B cell (primary cell): ENCODE data around the gene TBXAS1. TPM values are rescaled to one million over a fixed set of nuclear protein-coding genes. Genes with fewer than 3 reads are reported as not detected.

ENCODE experiments used
- ATAC-seq: fragments of 200-7000 bp; cut with Tn5 transposase; one replicate; pipeline ENCODE4 v1.10.0; 2021; ENCODE audit warnings: low read depth, mild to moderate bottlenecking, moderate number of reproducible peaks, moderate library complexity
- CTCF ChIA-PET: fragments of 350-600 bp; sonication (Branson Sonifier 250); formaldehyde crosslinking; loops from one replicate; lab custom pipeline; 2021; ENCODE audit warnings: antibody characterized with exemption, inconsistent platforms; lab: Charles Lee
- POLR2A ChIA-PET: fragments of 350-600 bp; sonication (Branson Sonifier 250); formaldehyde crosslinking; loops from one replicate; lab custom pipeline; 2021; ENCODE audit warnings: antibody characterized with exemption; lab: Charles Lee
- DNase-seq: peaks from one replicate; pipeline ENCODE4 v3.0.0; 2013
- H2AFZ ChIP-seq: 2 replicates; pipeline ENCODE4 v1.6.1; 2012; ENCODE audit warnings: mild to moderate bottlenecking, low read depth, low read length; ENCODE audit not compliant: insufficient read depth, poor library complexity, severe bottlenecking
- H3K27ac ChIP-seq, 2 donors: 1 replicate in 1 of 2; 2 replicates in 1 of 2; pipeline ENCODE4 v1.5.1; 2012 to 2013; ENCODE audit warnings: low read length in 2 of 2, mild to moderate bottlenecking in 2 of 2, moderate library complexity in 1 of 2
- H3K27me3 ChIP-seq, 4 experiments: fragments of 200-600 bp in 1 of 4; sonication (generic) in 1 of 4; replicated peaks in 1 of 4; 1 replicate in 2 of 4; 2 replicates in 2 of 4; pipeline versions ENCODE4 v1.6.1 to v1.7.0; 2013 to 2016; ENCODE audit warnings: low read length in 3 of 4, mild to moderate bottlenecking in 2 of 4, mixed read lengths in 1 of 4, moderate library complexity in 1 of 4; ENCODE audit not compliant: insufficient read depth in 4 of 4, control insufficient read depth in 3 of 4; ENCODE audit errors: control extremely low read depth in 1 of 4
- H3K36me3 ChIP-seq, 2 experiments: replicated peaks in 1 of 2; 1 replicate in 1 of 2; 2 replicates in 1 of 2; pipeline versions ENCODE4 v1.6.1 to v1.7.1; 2013; ENCODE audit warnings: low read length in 1 of 2; ENCODE audit not compliant: insufficient read depth in 2 of 2, control insufficient read depth in 1 of 2; ENCODE audit errors: control extremely low read depth in 1 of 2, extremely low read depth in 1 of 2
- H3K4me1 ChIP-seq, 2 donors: fragments of 200-600 bp in 1 of 2; sonication (generic) in 1 of 2; 1 replicate in 1 of 2; 2 replicates in 1 of 2; pipeline versions ENCODE4 v1.5.1 to v1.6.1; 2013 to 2017; ENCODE audit warnings: low read length in 2 of 2; ENCODE audit not compliant: control insufficient read depth in 2 of 2, insufficient read depth in 2 of 2
- H3K4me2 ChIP-seq: replicated peaks from 2 replicates; pipeline ENCODE3; 2012; ENCODE audit warnings: mild to moderate bottlenecking, low read depth, low read length; ENCODE audit not compliant: poor library complexity, severe bottlenecking
- H3K4me3 ChIP-seq, 5 experiments: fragments of 200-600 bp in 1 of 5; sonication (generic) in 1 of 5; 1 replicate in 3 of 5; 2 replicates in 2 of 5; pipeline versions ENCODE4 v1.5.1 to v1.7.0; 2011 to 2016; ENCODE audit warnings: low read length in 4 of 5, mild to moderate bottlenecking in 4 of 5, low read depth in 2 of 5, control low read depth in 1 of 5, moderate library complexity in 1 of 5; ENCODE audit not compliant: insufficient read depth in 1 of 5; ENCODE audit errors: control extremely low read depth in 1 of 5, extremely low read depth in 1 of 5
- H3K79me2 ChIP-seq: fragments of 200-600 bp; sonication (generic); one replicate; pipeline ENCODE4 v1.6.0; 2016; ENCODE audit warnings: low read length; ENCODE audit not compliant: control insufficient read depth, insufficient read depth
- H3K9ac ChIP-seq: fragments of 200-600 bp; sonication (generic); 2 replicates; pipeline ENCODE4 v1.6.1; 2017; ENCODE audit warnings: mild to moderate bottlenecking, low read length, moderate library complexity
- H3K9me3 ChIP-seq, 3 donors: one replicate each; pipeline versions ENCODE4 v1.6.1 to v1.7.1; 2013; ENCODE audit warnings: low read length in 2 of 3; ENCODE audit not compliant: control insufficient read depth in 2 of 3, insufficient read depth in 1 of 3; ENCODE audit errors: control extremely low read depth in 1 of 3
- H4K20me1 ChIP-seq: 2 replicates; pipeline ENCODE4 v1.6.0; 2012; ENCODE audit warnings: mild to moderate bottlenecking, low read length; ENCODE audit not compliant: insufficient read depth, control insufficient read depth, poor library complexity, severe bottlenecking
- H3K27ac Mint-ChIP-seq: one replicate; pipeline ENCODE4 v1.8.0; 2021; ENCODE audit warnings: mixed read lengths
- H3K27me3 Mint-ChIP-seq: one replicate; pipeline ENCODE4 v1.8.0; 2021; ENCODE audit warnings: mixed read lengths
- H3K4me1 Mint-ChIP-seq: one replicate; pipeline ENCODE4 v1.8.0; 2021; ENCODE audit warnings: mixed read lengths
- H3K4me3 Mint-ChIP-seq: one replicate; pipeline ENCODE4 v1.8.0; 2021; ENCODE audit warnings: mixed read lengths
- H3K9me3 Mint-ChIP-seq: one replicate; pipeline ENCODE4 v1.8.0; 2022; ENCODE audit warnings: mixed read lengths; ENCODE audit not compliant: insufficient read depth
- CTCF ChIP-seq: fragments of 200-600 bp; IDR thresholded peaks from one replicate; pipeline ENCODE4 v1.8.0; 2022; ENCODE audit warnings: antibody characterized with exemption, mild to moderate bottlenecking
- EZH2 ChIP-seq: IDR thresholded peaks from 2 replicates; pipeline ENCODE4 v1.6.1; 2012; ENCODE audit warnings: borderline replicate concordance, low read depth, mild to moderate bottlenecking, moderate library complexity, low read length; ENCODE audit not compliant: insufficient read depth, poor library complexity, severe bottlenecking
- WGBS: methylation state at CpG from one replicate; pipeline ENCODE4 v1.1.5; 2013; ENCODE audit warnings: missing lambda C conversion rate; ENCODE audit not compliant: insufficient coverage; 5-methylcytosine and 5-hydroxymethylcytosine counted together
- intact Hi-C: fragments of 100-400 bp; cut with micrococcal nuclease; formaldehyde crosslinking; loops from one replicate; pipeline ENCODE4 v1.10.0; 2022
- polyA plus RNA-seq: library from polyadenylated mRNA; depleted of rRNA; stranded (reverse); fragments of >200 nt; gene quantifications from 2 replicates; pipeline ENCODE4 v1.2.3, GENCODE V29; 2012
- total RNA-seq, 2 donors: library from RNA; stranded (reverse); fragments of 120-200 nt in 1 of 2; gene quantifications; 1 replicate in 1 of 2; 2 replicates in 1 of 2; pipeline versions ENCODE4 v1.2.3 to v1.2.4, GENCODE V29; 2013 to 2022

TBXAS1 gene
- total and polyA plus RNA-seq, 2 donors (not counting 1 experiment from before 2014, with no cell fraction given), result 8.1 to 21.0 TPM

- H3K36me3 ChIP-seq, result peaks cover 0 to 7% of the 10 kb centered on the region in 2 experiments
- ChIA-PET POLR2A (interaction anchor here (0.9 to 1.5 kb wide), 4 partner anchors 23 to 127 kb away, joined by 3 to 7 read pairs (median 4); partner anchors contain the start of gene KDM7A), CTCF (interaction anchor here (0.8 to 2.0 kb wide), 6 partner anchors 9 to 417 kb away, joined by 3 to 6 read pairs (median 4); partner anchors contain the start of gene KDM7A)
- Mint-ChIP-seq H3K27me3 (no peaks in the 10 kb centered on the region), H3K4me3 (peak within 1 kb of the TSS; percentile 98), H3K9me3 (peaks cover 11% of the 10 kb centered on the region), H3K27ac (peak within 1 kb of the TSS; percentile 99), H3K4me1 (peaks cover 43% of the 10 kb centered on the region)
- peaks cover 47% of the 10 kb centered on the region for H3K79me2 ChIP-seq
- TF ChIP-seq EZH2, result no peak
- TF ChIP-seq CTCF, result no peak
- peak within 1 kb of the TSS; percentile 94 for H2AFZ ChIP-seq
- H4K20me1 ChIP-seq, result peaks cover 31% of the 10 kb centered on the region
- ATAC-seq, result peak; percentile 86
- peak within 1 kb of the TSS; percentile 86 for H3K9ac ChIP-seq
- H3K4me3 ChIP-seq, result peak within 1 kb of the TSS; percentile 67 to 89 (median 84)
- H3K9me3 ChIP-seq, result peaks cover 3 to 21% (median 10%) of the 10 kb centered on the region in 3 donors
- H3K27ac ChIP-seq, result peak within 1 kb of the TSS; percentile 86 to 93
- H3K4me1 ChIP-seq, result peaks cover 32 to 38% of the 10 kb centered on the region in 2 donors
- intact Hi-C loops, result loop anchor here (1.0 to 5.0 kb wide), 9 partner anchors 9 to 862 kb away; partner anchors contain the start of genes BRAF, FMC1 and MKRN1
- peak; percentile 96 for DNase-seq
- H3K4me2 ChIP-seq, result peak within 1 kb of the TSS; percentile 95
- no peaks in the 10 kb centered on the region for H3K27me3 ChIP-seq
- WGBS, result under 1% methylated on average over 106 of the region's 106 CpGs
Observed at GRCh38 chr7:140062528-140063299, 233.7 kb downstream of the TBXAS1 start, which contains the start of gene PARP12. Gene PARP12, minus strand, starts transcription at chr7:140062951. Its CDS starts 104 bp downstream, at chr7:140062847.

GRCh38 chr7:140067052-140067451 is 238.0 kb downstream of the TBXAS1 start:
- no peaks in the 10 kb centered on the region for H4K20me1 ChIP-seq
- H3K27ac Mint-ChIP-seq, result no peak overlapping the region
- H3K9me3 ChIP-seq, result peaks cover 6 to 21% (median 10%) of the 10 kb centered on the region in 3 donors
- intact Hi-C loops, result no loop called here
- peaks cover 3% of the 10 kb centered on the region for H3K79me2 ChIP-seq
- DNase-seq (no peak), ATAC-seq (no peak)
- no peak overlapping the region for H3K4me3 Mint-ChIP-seq
- CTCF ChIA-PET, result no interaction called here
- H3K4me3 ChIP-seq, result no peak overlapping the region
- no peak overlapping the region for H3K9ac ChIP-seq
- H3K4me1 Mint-ChIP-seq, result peaks cover 6% of the 10 kb centered on the region
- H2AFZ ChIP-seq, result no peak overlapping the region
- H3K27me3 ChIP-seq, result no peaks in the 10 kb centered on the region
- H3K27me3 Mint-ChIP-seq, result no peaks in the 10 kb centered on the region
- no peak overlapping the region for H3K4me2 ChIP-seq
- POLR2A ChIA-PET, result no interaction called here
- no peak overlapping the region for H3K27ac ChIP-seq
- WGBS, result no CpG with 5 or more reads among the region's 2 CpGs
- H3K9me3 Mint-ChIP-seq, result peaks cover 11% of the 10 kb centered on the region
- no peaks in the 10 kb centered on the region for H3K36me3 ChIP-seq
- no peak for TF ChIP-seq EZH2
- TF ChIP-seq CTCF, result no peak
- H3K4me1 ChIP-seq, result peaks cover 5 to 8% of the 10 kb centered on the region in 2 donors
